Measurements from ENCODE around the gene DAB1. TPM values are rescaled to one million over a fixed set of nuclear protein-coding genes. Genes with fewer than 3 reads are reported as not detected.

DAB1 gene
- total RNA-seq, 1 donor from 2014 or later: not detected

- no peak for DNase-seq
Measured at GRCh38 chr1:57311411-57311810, 112.4 kb downstream of the DAB1 start.

GRCh38 chr1:57311006-57311405 is 112.9 kb downstream of the DAB1 start:
- DNase-seq: no peak

DNA sequence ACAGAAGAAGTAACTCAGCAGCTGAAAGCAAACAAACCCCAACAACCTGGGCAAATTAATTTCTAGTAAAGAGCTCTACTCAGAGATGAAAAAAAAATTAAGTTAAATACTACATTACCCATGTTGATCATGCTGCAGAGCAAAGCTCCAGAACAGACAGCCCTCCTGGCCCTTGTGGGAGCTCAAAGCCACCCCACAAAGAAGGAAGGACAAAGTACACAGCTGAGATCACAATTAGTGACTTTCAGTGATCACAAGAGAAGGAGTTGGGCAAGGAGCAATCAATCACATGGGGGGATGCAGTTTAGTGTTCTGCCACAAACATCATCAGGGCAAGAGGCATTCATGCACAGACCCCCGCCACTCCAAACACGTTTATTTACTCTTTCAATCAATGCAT is 114.2 kb downstream of the DAB1 start:
- no peak for DNase-seq

GRCh38 chr1:57307392-57308170 is 116.3 kb downstream of the DAB1 start:
- no peak for DNase-seq

DNA sequence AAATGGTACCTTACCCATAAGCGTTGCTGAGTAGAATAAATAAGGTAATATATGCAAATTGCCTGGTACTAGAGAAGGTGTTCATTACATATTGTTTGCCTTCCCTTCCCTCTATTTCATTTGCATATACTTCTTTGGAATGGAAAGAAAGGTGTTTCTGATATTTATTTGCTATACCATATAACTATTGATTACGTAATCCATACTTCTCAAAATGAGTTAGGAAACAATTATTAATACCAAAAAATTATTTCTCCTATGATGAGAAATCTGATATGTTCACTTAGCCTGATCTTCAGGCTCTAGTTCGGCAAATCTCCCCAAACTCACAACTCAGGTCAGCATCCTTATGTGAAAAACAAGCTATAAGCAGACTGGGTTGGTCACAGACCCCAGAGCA is 119.3 kb downstream of the DAB1 start:
- no peak for DNase-seq

- no peak for DNase-seq
Measured at GRCh38 chr1:57302812-57303596, 120.9 kb downstream of the DAB1 start.

DNA sequence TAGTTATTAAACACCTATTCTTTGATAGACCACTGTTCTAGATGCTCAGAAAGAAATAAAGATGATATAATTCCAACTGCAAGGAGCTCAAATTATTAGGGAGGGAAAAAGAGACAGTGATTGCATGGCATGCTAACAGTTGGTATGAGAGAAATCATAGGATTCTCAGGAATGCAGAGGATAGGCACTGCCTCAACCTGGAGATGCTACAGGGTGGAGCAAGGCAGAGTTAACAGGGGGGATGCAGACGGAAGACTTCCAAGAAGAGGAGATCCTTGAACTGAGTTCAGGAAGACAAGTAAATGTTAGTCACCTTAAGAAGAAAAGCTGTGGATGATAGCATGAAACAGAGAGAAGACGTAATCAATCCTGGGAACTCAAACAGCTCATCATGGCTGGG is 123.7 kb downstream of the DAB1 start:
- no peak for DNase-seq

- no peak for DNase-seq
Measured at GRCh38 chr1:57296726-57297250, 127.1 kb downstream of the DAB1 start.

GRCh38 chr1:57295326-57295725 is 128.5 kb downstream of the DAB1 start:
- no peak for DNase-seq

- DNase-seq: no peak
Measured at GRCh38 chr1:57294177-57294576, 129.7 kb downstream of the DAB1 start.

- no peak for DNase-seq
Measured at GRCh38 chr1:57293214-57293613, 130.6 kb downstream of the DAB1 start.

GRCh38 chr1:57289781-57290180 is 134.1 kb downstream of the DAB1 start:
- DNase-seq: no peak

- no peak for DNase-seq
Measured at GRCh38 chr1:57285992-57286391, 137.9 kb downstream of the DAB1 start.

GRCh38 chr1:57282411-57282810 is 141.4 kb downstream of the DAB1 start:
- DNase-seq: no peak

- no peak for DNase-seq
Measured at GRCh38 chr1:57281324-57281723, 142.5 kb downstream of the DAB1 start.

DNA sequence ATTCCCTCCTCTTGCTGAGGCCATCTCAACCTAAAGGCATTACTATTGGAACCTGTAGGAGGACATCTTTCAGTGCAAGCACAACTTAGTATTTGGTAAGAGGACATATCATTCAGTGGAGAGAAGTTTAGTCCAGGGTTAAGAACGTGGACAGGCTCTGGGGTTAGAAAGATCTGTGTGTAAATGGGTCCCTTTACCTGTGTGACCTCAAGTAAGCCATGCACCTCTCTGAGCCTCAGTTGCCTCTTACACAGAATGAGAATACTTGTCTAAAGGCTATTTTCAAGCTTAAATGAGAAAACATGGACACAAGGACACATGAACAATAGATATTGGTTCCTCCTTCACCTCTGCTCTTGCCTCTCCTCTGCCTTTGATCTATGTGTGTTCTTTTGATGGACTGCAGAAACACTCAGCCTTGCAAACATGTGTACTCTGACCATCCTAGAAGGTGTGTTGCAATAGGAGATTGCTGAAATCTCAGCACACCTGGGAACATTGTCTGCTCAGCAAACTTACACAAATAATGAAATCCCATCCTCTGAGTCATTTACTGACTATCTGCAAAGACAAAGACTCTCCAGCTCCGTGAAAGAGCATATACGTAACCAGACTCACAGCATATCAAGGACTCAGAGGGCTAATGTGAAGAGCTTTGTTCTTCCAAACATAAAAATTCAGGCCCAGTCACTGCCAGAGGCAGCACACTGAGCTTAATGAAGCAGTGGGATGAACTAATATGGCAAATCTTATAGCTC is 143.8 kb downstream of the DAB1 start:
- DNase-seq: no peak

DNA sequence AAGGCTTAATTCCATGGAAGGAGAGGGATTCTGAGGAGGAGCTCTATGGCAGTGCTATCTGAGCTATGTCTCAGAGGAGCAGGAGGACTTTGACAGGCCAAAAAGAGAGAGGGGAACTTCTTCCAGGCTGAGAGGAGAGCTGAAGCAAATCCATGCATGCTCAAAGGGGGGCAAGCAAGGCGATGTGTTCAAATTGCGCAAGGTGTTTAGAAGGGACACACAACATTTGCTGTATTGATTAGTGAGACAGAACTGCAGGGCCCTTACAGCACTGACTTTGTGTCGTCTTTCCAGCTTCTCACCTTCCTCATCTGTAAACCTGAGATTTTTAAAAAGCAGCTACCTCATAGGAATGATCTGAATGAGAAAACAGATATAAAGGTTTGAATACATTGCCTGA is 145.3 kb downstream of the DAB1 start:
- DNase-seq: no peak

GRCh38 chr1:57277681-57278080 is 146.2 kb downstream of the DAB1 start:
- DNase-seq: no peak

GRCh38 chr1:57276918-57277317 is 146.9 kb downstream of the DAB1 start:
- DNase-seq: no peak

DNA sequence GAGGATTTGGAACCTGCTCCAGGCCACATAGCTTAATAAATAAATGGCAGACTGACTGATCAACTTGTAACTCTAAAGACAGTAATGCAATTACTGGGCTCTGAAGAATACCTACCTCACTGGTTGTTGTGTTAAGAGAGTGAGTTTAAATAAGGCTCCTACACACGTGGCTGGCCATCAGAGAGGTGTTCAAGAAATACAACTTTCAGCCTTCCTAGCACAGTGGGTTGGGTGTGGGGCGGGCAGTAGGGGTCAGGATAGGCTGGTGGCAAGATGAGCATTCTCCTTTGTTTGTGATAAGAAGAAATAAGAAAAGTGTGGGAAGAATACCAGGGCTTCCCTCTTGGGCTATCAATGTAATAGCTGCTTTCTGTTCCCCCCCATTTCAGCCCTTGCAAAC is 151.3 kb downstream of the DAB1 start:
- no peak for DNase-seq

GRCh38 chr1:57272150-57272549 is 151.7 kb downstream of the DAB1 start:
- DNase-seq: no peak

- no peak for DNase-seq
Measured at GRCh38 chr1:57270927-57271698, 152.7 kb downstream of the DAB1 start.
